RKO (cell line): Measurements from ENCODE around the gene CPNE5.

ENCODE experiments used
- DNase-seq: peaks from one replicate; pipeline ENCODE4 v3.0.0-alpha.2; 2016; ENCODE audit warnings: low spot score

Gene CPNE5

GRCh38 chr6:36838896-36839748, at the start of gene CPNE5:
TSS of gene CPNE5 (minus strand) at chr6:36839444. CDS start at chr6:36839377, 67 bp downstream.
- DNase-seq, result no peak

- DNase-seq, result no peak
These were observed 48.9 kb upstream of the CPNE5 start for GRCh38 chr6:36888115-36888643.

- no peak for DNase-seq
These were observed 47.8 kb upstream of the CPNE5 start for GRCh38 chr6:36886950-36887618.

GRCh38 chr6:36885461-36886401, 46.5 kb upstream of the CPNE5 start, which contains the start of gene C6orf89:
TSS of gene C6orf89 (plus strand) at chr6:36885952. CDS start at chr6:36899445, 13,493 bp downstream.
- peak; percentile 98 for DNase-seq

- DNase-seq, result no peak
These were observed 45.4 kb upstream of the CPNE5 start for GRCh38 chr6:36884610-36885009.

- no peak for DNase-seq
These were observed 36.0 kb upstream of the CPNE5 start for GRCh38 chr6:36875250-36875633.

GRCh38 chr6:36874443-36875249, 35.4 kb upstream of the CPNE5 start, which contains the start of gene PPIL1:
TSS of gene PPIL1 (minus strand) at chr6:36874803. CDS start at chr6:36874772, 31 bp downstream.
- DNase-seq, result peak; percentile 92

- peak; percentile 56 for DNase-seq
These were observed 34.6 kb upstream of the CPNE5 start for GRCh38 chr6:36873612-36874442.

- no peak for DNase-seq
These were observed 33.9 kb upstream of the CPNE5 start for GRCh38 chr6:36873115-36873514.

- DNase-seq, result no peak
These were observed 32.4 kb upstream of the CPNE5 start for GRCh38 chr6:36871686-36872085.

GRCh38 chr6:36867471-36868224, 28.4 kb upstream of the CPNE5 start:
- DNase-seq, result no peak

GRCh38 chr6:36865835-36866234, 26.6 kb upstream of the CPNE5 start:
- DNase-seq, result no peak

GRCh38 chr6:36863670-36864540, 24.7 kb upstream of the CPNE5 start:
- no peak for DNase-seq

GRCh38 chr6:36862848-36863382, 23.7 kb upstream of the CPNE5 start:
- no peak for DNase-seq

GRCh38 chr6:36862164-36862847, 23.1 kb upstream of the CPNE5 start:
- no peak for DNase-seq

GRCh38 chr6:36860126-36860525, 20.9 kb upstream of the CPNE5 start:
- no peak for DNase-seq

- no peak for DNase-seq
These were observed 19.2 kb upstream of the CPNE5 start for GRCh38 chr6:36858407-36858981.
